ENCODE measurements around the gene GPR160.

DNA sequence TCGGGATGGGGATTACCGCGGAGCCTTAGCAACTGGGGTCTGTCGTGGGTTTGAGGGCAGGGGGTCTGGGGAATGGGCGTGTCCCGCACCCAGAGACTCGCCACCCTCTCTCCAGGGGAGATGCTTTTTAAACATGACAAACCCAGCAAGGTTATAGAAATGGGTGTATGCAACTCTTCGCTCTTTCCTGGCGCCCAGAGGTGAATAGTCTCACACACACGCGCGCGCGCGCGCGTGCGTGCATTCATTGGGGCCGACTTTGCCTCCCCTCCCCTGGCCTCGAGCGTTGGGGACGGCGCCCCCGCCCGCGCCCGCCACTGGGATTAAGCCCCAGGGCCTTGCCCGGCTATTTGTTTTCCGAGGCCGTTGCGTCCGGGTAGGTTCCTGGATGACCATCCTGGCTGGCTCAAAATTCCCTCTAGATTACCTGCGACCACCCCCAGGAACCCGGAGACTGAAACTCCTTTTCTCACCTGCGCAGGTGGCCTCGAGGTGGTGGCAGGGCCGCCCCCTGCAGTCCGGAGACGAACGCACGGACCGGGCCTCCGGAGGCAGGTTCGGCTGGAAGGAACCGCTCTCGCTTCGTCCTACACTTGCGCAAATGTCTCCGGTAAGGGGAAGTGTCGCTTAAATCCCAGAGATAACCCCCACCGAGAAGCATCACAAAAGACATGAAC is 777 bp downstream of the GPR160 start:
- TF ChIP-seq POLR2A (IDR thresholded peaks at IDR 0.05), result no peak
- TF ChIP-seq, protein P1, sequence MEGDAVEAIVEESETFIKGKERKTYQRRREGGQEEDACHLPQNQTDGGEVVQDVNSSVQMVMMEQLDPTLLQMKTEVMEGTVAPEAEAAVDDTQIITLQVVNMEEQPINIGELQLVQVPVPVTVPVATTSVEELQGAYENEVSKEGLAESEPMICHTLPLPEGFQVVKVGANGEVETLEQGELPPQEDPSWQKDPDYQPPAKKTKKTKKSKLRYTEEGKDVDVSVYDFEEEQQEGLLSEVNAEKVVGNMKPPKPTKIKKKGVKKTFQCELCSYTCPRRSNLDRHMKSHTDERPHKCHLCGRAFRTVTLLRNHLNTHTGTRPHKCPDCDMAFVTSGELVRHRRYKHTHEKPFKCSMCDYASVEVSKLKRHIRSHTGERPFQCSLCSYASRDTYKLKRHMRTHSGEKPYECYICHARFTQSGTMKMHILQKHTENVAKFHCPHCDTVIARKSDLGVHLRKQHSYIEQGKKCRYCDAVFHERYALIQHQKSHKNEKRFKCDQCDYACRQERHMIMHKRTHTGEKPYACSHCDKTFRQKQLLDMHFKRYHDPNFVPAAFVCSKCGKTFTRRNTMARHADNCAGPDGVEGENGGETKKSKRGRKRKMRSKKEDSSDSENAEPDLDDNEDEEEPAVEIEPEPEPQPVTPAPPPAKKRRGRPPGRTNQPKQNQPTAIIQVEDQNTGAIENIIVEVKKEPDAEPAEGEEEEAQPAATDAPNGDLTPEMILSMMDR (IDR thresholded peaks at IDR 0.05), result peak in 3 of 7 experiments; percentile 35 to 53 (median 39)

All from stomach (tissue), 4 donors.